ENCODE measurements around the gene SLC25A2. TPM values are rescaled to one million over a fixed set of nuclear protein-coding genes. Genes with fewer than 3 reads are reported as not detected.

SLC25A2 gene
- total and polyA plus RNA-seq, 2 of the 13 experiments (the other 11 are each of a cell fraction or from before 2014, with no cell fraction given), result 0.13 TPM; not detected in 1

DNA sequence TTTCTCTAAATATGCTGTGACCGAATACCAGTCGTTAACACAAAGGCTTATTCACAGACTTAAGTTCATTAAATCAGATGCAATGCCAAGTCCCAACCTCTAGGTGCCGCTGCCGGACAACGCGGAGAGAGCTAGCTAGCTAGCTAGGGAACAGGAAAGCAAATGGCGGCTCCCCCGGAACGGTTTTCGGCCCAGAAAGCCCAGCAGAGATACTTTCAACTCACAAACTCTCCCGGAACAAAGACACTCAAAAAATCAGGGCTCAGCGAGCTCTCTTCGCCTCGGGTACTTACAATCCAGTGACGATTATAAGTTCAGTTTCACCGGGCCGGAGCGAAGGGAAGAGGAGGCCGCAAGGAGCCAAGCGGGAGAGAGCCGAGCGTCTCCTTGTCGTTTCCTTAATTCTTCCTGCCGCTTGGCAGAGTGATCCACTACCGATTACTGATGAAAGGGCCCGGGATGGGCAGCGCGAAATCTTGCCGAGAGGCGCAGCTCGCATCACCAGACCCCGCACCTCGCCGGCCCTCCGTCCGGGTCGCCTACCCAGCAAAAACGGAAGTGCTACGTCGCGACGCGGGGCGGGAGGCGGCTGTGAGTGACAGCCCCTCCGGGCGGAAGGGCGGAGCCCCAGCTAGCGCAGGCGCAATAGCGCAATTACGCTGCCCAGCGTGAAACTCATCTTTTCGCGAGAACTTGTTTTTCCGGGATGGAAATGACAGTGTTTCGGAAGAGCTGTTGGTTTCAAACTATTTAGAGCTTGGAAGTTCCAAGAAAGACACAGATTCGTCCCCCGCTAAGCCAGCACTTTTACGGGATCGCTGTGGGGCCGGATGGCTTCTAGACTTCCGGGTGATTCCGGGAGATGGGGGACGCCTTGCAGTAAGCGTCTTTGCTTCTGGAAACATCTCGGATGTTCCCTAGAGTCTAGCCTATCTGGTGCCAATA is 16.6 kb upstream of the SLC25A2 start, which contains the start of gene TAF7 (continued):
- TF ChIP-seq ELK4 (CRISPR knock-in tag; IDR thresholded peaks at IDR 0.05; ENCODE audit: borderline replicate concordance) (no peak), EZH2 (conservative IDR thresholded peaks at IDR 0.05; ENCODE audit: low read depth, low read length) (no peak), ZNF326 (CRISPR knock-in tag; IDR thresholded peaks at IDR 0.05; ENCODE audit: borderline replicate concordance) (no peak), ZNF143 (CRISPR knock-in tag; IDR thresholded peaks at IDR 0.05) (no peak; the same call in 1 of the 2 replicates), ZNF446 (CRISPR knock-in tag; IDR thresholded peaks at IDR 0.05) (no peak), HNRNPH1 (optimal IDR thresholded peaks at IDR 0.05; ENCODE audit: low read depth, low read length) (no peak), GABPA (IDR thresholded peaks at IDR 0.05; ENCODE audit: low read depth, low read length) (peak; percentile 81), GABPA (CRISPR knock-in tag; IDR thresholded peaks at IDR 0.05; ENCODE audit: low read depth) (peak; percentile 93), ZNF7 (CRISPR knock-in tag; IDR thresholded peaks at IDR 0.05) (no peak; the same call in 1 of the 2 replicates), DZIP1 (CRISPR knock-in tag; IDR thresholded peaks at IDR 0.05) (no peak), WIZ (CRISPR knock-in tag; IDR thresholded peaks at IDR 0.05) (0 out of 2 replicates have a peak, but pooled peaks have one; percentile 30), ZHX2 (IDR thresholded peaks at IDR 0.05; ENCODE audit: low read depth) (no peak; the same call in 1 of the 2 replicates), ZHX2 (CRISPR knock-in tag; IDR thresholded peaks at IDR 0.05; ENCODE audit: borderline replicate concordance) (peak; percentile 51; the same call in 1 of the 2 replicates), SP2 (CRISPR knock-in tag; IDR thresholded peaks at IDR 0.05) (peak; percentile 87), SOX6 (IDR thresholded peaks at IDR 0.05) (no peak), SOX6 (CRISPR knock-in tag; IDR thresholded peaks at IDR 0.05) (peak; percentile 57), NR2F1 (CRISPR knock-in tag; IDR thresholded peaks at IDR 0.05) (no peak)
- TF ChIP-seq, protein P1, sequence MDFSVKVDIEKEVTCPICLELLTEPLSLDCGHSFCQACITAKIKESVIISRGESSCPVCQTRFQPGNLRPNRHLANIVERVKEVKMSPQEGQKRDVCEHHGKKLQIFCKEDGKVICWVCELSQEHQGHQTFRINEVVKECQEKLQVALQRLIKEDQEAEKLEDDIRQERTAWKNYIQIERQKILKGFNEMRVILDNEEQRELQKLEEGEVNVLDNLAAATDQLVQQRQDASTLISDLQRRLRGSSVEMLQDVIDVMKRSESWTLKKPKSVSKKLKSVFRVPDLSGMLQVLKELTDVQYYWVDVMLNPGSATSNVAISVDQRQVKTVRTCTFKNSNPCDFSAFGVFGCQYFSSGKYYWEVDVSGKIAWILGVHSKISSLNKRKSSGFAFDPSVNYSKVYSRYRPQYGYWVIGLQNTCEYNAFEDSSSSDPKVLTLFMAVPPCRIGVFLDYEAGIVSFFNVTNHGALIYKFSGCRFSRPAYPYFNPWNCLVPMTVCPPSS (IDR thresholded peaks at IDR 0.05), result no peak
